ENCODE data around the gene F8A2.
A peak's percentile ranks its signal among the peaks of the same experiment; 100 is the strongest.
"Not testable (repeated sequence)": the region's sequence is repeated elsewhere in the genome, so short reads cannot be mapped to it uniquely, and the experiment has no call there.

The F8A2 gene

GRCh38 chrX:155381843-155382528 lies at the start of gene F8A2:
Gene F8A2 (plus strand): TSS chrX:155382095. CDS start chrX:155382115, 20 bp downstream.
- DNase-seq = not testable (repeated sequence)

- DNase-seq = no peak
These were observed 48.3 kb upstream of the F8A2 start for GRCh38 chrX:155333544-155334100.

- peak; percentile 3 for DNase-seq
These were observed 47.2 kb upstream of the F8A2 start, which contains the start of gene CLIC2 for GRCh38 chrX:155334486-155335336. Gene CLIC2 (minus strand): TSS chrX:155334614. CDS start chrX:155334427, 187 bp downstream.

DNA sequence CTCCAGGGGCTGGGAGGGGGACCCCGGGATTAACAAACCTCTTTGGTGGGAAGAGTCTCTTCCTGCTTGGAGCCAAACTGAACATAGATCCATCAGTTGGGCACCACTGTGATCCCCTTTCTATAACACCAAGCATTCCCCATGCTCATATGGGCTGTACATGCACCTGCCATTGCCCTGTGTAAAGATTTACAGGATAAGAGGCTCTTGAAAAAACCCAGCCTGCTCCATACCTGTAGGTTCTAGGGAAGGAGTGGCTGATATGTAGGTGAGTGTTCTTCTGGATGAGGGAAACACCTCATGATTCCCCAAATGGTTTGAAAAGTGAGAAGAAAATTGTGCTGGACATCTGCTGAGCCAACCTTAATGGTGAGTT lies 46.6 kb upstream of the F8A2 start:
- not testable (repeated sequence) for DNase-seq

GRCh38 chrX:155345689-155346088 lies 36.2 kb upstream of the F8A2 start:
- DNase-seq = not testable (repeated sequence)

GRCh38 chrX:155349448-155349847 lies 32.4 kb upstream of the F8A2 start:
- DNase-seq = not testable (repeated sequence)

GRCh38 chrX:155363712-155364111 lies 18.2 kb upstream of the F8A2 start:
- not testable (repeated sequence) for DNase-seq

DNA sequence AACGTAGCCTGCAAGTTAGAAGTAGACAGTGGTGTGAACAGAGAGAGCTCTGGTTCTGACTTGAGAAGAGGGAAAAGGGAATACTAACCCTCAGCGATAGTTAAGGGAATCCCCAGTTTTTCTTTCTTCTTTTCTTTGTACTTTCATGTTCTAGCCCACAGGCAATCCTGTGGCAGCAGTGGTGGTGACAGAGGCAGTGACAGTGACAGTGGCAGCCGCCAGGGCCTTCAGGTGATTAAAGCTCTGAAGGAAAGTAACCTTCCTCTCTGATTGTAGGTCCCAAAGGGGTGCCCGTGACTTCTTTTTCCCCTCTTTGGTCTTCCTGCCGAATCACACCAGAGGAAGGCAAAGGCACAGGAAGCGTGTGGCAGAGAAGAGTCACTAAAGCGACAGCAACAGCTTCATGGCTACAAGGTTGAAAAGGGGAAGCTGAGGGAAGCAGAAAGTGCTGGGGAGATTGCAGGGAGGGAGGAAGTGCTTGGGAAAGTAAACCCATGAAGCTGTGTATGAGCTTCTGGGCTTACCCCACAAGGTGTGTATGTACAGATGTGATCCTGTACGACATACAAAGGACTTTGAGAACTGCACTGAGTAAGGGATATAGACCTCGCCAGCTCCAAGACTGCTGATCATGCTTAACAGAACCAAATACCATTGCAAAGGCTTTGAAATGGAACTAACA lies 8.0 kb upstream of the F8A2 start:
- DNase-seq = not testable (repeated sequence)

DNA sequence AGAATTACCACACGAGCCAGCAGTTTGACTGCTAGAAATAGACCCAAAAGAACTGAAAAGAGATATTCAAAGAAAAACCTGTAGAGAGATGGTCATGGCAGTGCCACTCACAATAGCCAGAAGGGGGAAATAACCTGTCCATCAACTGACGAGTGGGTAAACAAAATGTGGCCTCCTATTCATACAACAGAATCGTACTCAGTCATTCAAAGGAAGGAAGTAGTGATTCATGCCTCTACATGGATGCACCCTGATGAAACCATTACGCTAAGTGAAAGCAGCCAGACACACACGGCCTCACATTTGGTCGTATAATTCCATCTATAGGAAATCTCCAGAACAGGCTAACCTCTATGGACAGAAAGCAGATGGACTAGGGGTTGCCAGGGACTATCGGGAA lies 2.1 kb upstream of the F8A2 start:
- DNase-seq = not testable (repeated sequence)

DNA sequence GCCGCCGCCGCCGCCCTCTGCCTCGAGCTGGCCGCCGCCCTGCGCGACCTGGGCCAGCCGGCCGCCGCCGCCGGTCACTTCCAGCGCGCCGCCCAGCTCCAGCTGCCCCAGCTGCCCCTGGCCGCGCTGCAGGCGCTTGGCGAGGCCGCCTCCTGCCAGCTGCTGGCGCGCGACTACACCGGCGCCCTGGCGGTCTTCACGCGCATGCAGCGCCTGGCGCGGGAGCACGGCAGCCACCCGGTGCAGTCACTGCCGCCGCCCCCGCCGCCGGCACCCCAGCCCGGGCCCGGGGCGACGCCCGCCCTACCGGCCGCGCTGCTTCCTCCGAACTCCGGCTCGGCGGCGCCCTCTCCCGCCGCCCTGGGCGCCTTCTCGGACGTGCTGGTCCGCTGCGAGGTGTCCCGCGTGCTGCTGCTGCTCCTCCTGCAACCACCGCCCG lies 653 bp downstream of the F8A2 start:
- DNase-seq = not testable (repeated sequence)

GRCh38 chrX:155389634-155390033 lies 7.7 kb downstream of the F8A2 start:
- no peak for DNase-seq

DNA sequence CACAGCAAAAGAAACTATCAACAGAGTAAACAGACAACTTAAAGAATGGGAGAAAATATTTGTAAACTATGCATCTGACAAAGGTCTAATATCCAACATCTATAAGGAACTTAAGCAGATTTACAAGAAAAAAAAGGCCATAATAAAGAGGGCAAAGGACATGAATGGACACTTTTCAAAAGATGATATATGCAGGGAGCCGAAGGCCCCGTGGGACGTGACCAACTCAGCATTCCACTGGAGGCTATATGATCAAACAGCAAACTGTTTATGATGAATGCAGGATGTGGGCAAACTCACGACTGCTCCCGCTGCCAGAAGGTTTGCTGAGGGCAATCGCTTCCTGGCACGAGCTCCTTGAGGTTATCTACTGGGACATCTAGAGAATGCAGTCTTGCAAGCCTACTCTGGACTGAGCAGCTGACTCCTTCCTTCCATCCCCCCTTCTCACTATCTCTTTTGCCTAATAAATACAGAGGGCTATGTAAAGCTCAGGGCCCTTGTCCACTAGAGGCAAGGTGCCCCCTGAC lies 12.9 kb downstream of the F8A2 start:
- DNase-seq = not testable (repeated sequence)

DNA sequence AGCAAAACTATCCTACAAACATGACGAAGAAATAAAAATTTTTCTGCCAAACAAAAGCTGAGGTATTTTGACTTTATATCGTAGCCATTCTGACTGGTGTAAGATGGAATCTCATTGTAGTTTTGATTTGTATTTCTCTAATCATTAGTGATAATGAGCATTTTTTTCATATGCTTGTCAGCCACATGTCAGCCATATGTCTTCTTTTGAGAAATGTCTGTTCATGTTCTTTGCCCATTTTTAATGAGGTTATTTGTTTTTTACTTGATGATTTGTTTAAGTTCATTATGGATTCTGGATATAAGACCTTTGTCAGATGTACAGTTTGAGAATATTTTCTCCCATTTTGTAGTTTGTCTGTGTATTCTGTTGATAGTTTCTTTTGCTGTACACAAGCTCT lies 24.5 kb downstream of the F8A2 start:
- no peak for DNase-seq

DNA sequence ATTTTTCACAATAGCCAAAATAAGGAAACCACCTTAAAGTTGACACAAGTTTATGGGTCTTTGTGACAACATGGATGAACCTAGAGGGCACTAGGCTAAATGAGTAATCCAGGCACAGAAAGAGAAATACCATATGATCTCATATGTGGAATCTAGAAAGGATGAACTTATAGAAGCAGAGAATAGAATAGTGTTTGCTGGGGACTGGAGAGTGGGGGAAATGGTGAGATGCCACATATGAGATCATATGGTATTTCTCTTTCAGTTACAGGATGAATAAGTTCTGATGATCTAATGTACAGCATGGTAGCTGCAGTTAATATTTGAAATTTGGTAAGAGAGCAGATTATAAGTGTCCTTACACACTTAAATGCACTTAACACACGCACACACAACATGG lies 35.9 kb downstream of the F8A2 start:
- no peak for DNase-seq
